Epithelial cell of esophagus (primary cell): ENCODE results near the gene TMEM95.

Experiments
- DNase-seq: peaks from one replicate; pipeline ENCODE4 v3.0.0; 2010; ENCODE audit warnings: low read depth
- H3K4me3 ChIP-seq: 2 replicates; pipeline ENCODE4 v1.5.1; 2011; ENCODE audit warnings: mild to moderate bottlenecking, low read length, control low read depth
- CTCF ChIP-seq: IDR thresholded peaks from 2 replicates; pipeline ENCODE4 v1.5.1; 2011; ENCODE audit warnings: low read depth, mild to moderate bottlenecking, low read length, control low read depth, inconsistent platforms; ENCODE audit not compliant: insufficient read depth; ENCODE audit errors: missing control alignments

Gene TMEM95

DNA sequence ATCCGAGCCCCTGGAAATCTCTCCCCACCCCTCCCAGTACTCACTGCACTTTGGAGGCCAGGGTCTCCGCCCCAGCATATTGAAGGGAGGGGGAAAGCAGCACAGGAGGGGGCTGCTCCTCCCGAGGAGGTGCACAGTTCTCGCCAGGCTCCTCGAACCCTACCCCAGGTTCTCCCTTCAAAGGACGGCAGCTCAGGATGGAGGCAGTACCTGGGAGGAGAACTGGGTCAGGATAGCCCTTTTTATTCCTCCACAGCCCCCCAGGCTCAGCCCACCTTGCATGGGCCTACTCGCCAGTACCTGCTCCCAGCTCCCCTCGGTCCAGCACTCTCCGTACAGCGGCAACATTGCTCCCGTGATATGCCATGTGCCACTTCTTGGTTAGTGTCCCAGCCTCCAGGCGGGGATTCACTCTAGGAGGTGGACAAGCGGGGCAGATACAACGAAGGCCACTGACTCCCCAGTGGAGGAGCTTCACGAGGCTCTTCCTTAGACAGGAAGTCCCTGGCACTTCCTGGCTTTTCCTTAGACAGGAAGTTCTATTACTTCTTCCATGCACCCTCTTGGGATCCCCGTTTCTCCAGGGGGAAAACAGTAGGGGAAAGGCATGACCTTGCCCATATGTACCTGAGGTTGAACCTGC is 37.7 kb upstream of the TMEM95 start:
- no peak for TF ChIP-seq CTCF
- H3K4me3 ChIP-seq: no peak overlapping the region
- DNase-seq: no peak

GRCh38 chr17:7318121-7318860 is 36.7 kb upstream of the TMEM95 start:
- no peak for DNase-seq
- no peak overlapping the region for H3K4me3 ChIP-seq
- no peak for TF ChIP-seq CTCF

DNA sequence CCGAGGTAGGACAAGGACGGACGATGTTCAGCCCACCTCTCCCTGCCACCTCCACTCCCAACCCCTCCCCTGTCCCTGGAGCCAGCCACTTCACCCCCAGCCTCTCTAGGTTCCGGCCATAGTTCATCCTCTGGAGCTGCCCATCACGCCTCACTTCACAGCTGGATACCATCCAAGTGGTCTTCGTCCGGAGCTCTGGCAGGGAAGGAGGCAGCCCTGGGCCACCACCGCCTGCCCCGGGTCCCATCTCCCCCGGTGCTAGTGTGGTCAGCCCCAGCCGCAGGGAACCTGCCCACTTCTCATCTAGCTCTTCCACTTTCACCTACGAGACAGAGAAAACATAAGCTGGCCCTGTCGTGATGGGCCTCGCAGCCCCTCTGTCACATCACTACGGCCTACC is 33.5 kb upstream of the TMEM95 start:
- no peak for DNase-seq
- H3K4me3 ChIP-seq: no peak overlapping the region
- no peak for TF ChIP-seq CTCF

- no peak overlapping the region for H3K4me3 ChIP-seq
- TF ChIP-seq CTCF: no peak
These were observed 32.3 kb upstream of the TMEM95 start for GRCh38 chr17:7322520-7323194.

DNA sequence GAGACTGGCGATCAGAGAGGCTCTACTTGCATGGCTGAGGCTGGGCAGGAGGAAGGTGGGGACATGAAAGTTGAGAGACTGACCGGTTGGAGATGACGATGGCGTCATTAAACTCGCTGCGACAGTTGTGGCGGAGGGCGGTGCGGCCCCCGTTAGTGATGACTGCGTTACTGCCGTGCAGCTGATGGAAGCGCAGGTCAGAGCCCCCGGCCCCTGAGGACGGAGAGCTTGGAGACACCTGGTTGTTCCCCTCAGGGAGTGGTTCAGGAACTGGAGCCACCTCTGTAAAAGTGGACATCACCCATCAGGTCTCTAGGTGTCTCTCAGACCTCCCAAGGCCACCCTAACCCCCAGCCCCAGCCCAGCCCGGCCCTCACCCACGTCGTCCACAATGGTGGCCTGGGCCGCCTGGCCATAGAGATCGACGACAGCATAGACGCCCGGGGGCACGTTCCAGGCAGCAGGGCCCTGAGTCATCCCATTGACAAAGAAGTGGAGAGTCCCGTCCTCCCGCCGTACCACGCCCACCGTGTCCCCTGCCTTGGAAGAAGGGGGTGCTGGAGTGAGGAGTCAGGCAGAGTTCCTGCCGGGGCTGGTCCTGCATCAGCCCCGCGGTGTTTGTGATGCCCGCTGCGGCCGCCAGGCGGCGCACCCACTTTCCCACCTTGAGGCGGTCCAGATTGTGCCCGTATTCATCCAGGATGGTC is 31.1 kb upstream of the TMEM95 start:
- peak; percentile 86 for TF ChIP-seq CTCF
- H3K4me3 ChIP-seq: no peak overlapping the region
- peak; percentile 61 for DNase-seq

More at GRCh38 chr17:7322520-7323194, 32.3 kb upstream of the TMEM95 start:
- DNase-seq: no peak

DNA sequence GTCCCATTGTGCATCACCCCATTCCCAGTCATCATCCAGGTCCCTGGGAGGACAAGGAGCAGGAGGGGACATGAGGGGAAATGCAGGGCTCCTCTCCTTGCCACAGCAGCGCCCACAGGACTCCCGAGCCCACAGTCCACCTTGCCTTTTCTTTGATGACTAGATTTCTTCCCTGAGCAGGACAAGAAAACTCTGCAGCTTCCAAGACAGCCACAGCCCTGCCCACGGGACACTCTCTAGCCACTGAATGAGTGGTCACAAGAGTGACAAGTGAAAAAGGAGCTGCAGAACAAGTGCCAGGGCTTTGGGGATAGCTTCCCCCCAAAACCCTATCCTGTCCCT is 30.5 kb upstream of the TMEM95 start:
- no peak overlapping the region for H3K4me3 ChIP-seq
- no peak for DNase-seq
- no peak for TF ChIP-seq CTCF
